GM23338 (cell line): Measurements from ENCODE around the gene ADCY6. TPM values are rescaled to one million over a fixed set of nuclear protein-coding genes. Genes with fewer than 3 reads are reported as not detected.

Experiments used
- ATAC-seq: fragments of 200-7000 bp; cut with Tn5 transposase; 3 replicates; pipeline ENCODE4 v1.9.1; 2020
- DNase-seq: peaks from one replicate; pipeline ENCODE4 v3.0.0-alpha.2; 2015; ENCODE audit warnings: low spot score
- H2AFZ ChIP-seq: fragments of 200-600 bp; sonication (generic); 2 replicates; pipeline ENCODE4 v1.8.0; 2016; ENCODE audit warnings: antibody characterized with exemption, mild to moderate bottlenecking, moderate library complexity
- H3F3A ChIP-seq: fragments of 200-600 bp; sonication (generic); replicated peaks from 2 replicates; pipeline ENCODE4 v1.8.0; 2017; ENCODE audit warnings: antibody characterized with exemption, mixed run types, low read depth
- H3K27ac ChIP-seq: fragments of 200-600 bp; sonication (generic); 2 replicates; pipeline ENCODE4 v1.6.1; 2016; ENCODE audit warnings: low read depth
- H3K27me3 ChIP-seq: fragments of 200-600 bp; sonication (generic); 2 replicates; pipeline ENCODE4 v1.8.0; 2016; ENCODE audit warnings: mild to moderate bottlenecking, mixed run types, moderate library complexity; ENCODE audit not compliant: insufficient read depth
- H3K36me3 ChIP-seq: fragments of 200-600 bp; sonication (generic); 2 replicates; pipeline ENCODE4 v1.8.0; 2016; ENCODE audit warnings: mild to moderate bottlenecking; ENCODE audit not compliant: insufficient read depth
- H3K4me1 ChIP-seq: fragments of 200-600 bp; sonication (generic); 2 replicates; pipeline ENCODE4 v1.8.0; 2016; ENCODE audit warnings: mild to moderate bottlenecking, moderate library complexity; ENCODE audit not compliant: insufficient read depth
- H3K4me2 ChIP-seq: fragments of 200-600 bp; sonication (generic); 2 replicates; pipeline ENCODE4 v1.7.1; 2017; ENCODE audit warnings: mixed run types
- H3K4me3 ChIP-seq: fragments of 200-600 bp; sonication (generic); 2 replicates; pipeline ENCODE4 v1.6.1; 2016; ENCODE audit warnings: mixed run types
- H3K79me2 ChIP-seq: fragments of 200-600 bp; sonication (generic); replicated peaks from 2 replicates; pipeline ENCODE4 v1.8.0; 2017; ENCODE audit warnings: mild to moderate bottlenecking; ENCODE audit not compliant: insufficient read depth
- H3K9me2 ChIP-seq: fragments of 200-600 bp; sonication (generic); 2 replicates; pipeline ENCODE4 v1.8.0; 2017; ENCODE audit not compliant: insufficient read depth
- H4K20me1 ChIP-seq: fragments of 200-600 bp; sonication (generic); replicated peaks from 2 replicates; pipeline ENCODE4 v1.8.0; 2017; ENCODE audit warnings: mild to moderate bottlenecking; ENCODE audit not compliant: insufficient read depth
- H3K27ac Mint-ChIP-seq: 2 replicates; pipeline ENCODE4 v1.8.0; 2020; ENCODE audit warnings: inconsistent platforms, mild to moderate bottlenecking, moderate library complexity, mixed read lengths
- H3K27me3 Mint-ChIP-seq: 3 replicates; pipeline ENCODE4 v1.8.0; 2022; ENCODE audit warnings: low read depth, mild to moderate bottlenecking, moderate library complexity, mixed read lengths, inconsistent platforms; ENCODE audit not compliant: insufficient read depth, poor library complexity
- H3K36me3 Mint-ChIP-seq: 3 replicates; pipeline ENCODE4 v1.8.0; 2021; ENCODE audit warnings: low read depth, mild to moderate bottlenecking, inconsistent platforms, moderate library complexity, mixed read lengths
- H3K4me1 Mint-ChIP-seq: 3 replicates; pipeline ENCODE4 v1.8.0; 2020; ENCODE audit warnings: mild to moderate bottlenecking, inconsistent platforms, mixed read lengths
- H3K4me3 Mint-ChIP-seq: 3 replicates; pipeline ENCODE4 v1.8.0; 2021; ENCODE audit warnings: moderate library complexity, mild to moderate bottlenecking, inconsistent platforms, mixed read lengths
- H3K9me3 Mint-ChIP-seq: 3 replicates; pipeline ENCODE4 v1.8.0; 2020; ENCODE audit warnings: moderate library complexity, mild to moderate bottlenecking, inconsistent platforms, mixed read lengths
- CREB1 ChIP-seq: fragments of 250-450 bp; sonication (Bioruptor Pico); IDR thresholded peaks from 2 replicates; pipeline ENCODE4 v1.5.0; 2020; ENCODE audit warnings: low read depth, mild to moderate bottlenecking, moderate library complexity
- CTCF ChIP-seq, 2 experiments: fragments of 200-600 bp in 1 of 2; sonication (generic) in 1 of 2; conservative IDR thresholded peaks; 2 replicates each; pipeline versions ENCODE4 v1.5.1 to v1.6.1; 2016 to 2017; ENCODE audit warnings: antibody characterized with exemption in 2 of 2, low read depth in 2 of 2, mild to moderate bottlenecking in 2 of 2, moderate library complexity in 1 of 2
- ETS1 ChIP-seq: IDR thresholded peaks from 2 replicates; pipeline ENCODE4 v1.6.1; 2016; ENCODE audit warnings: antibody characterized with exemption
- EZH2 ChIP-seq: fragments of 200-600 bp; sonication (generic); IDR thresholded peaks from one replicate; pipeline ENCODE4 v1.8.0; 2017; ENCODE audit warnings: antibody characterized with exemption, mild to moderate bottlenecking, low read depth; ENCODE audit not compliant: unreplicated experiment
- EZH2phosphoT487 ChIP-seq: fragments of 200-600 bp; sonication (generic); IDR thresholded peaks from one replicate; pipeline ENCODE4 v1.8.1; 2018; ENCODE audit warnings: antibody characterized with exemption; ENCODE audit not compliant: unreplicated experiment
- JUNB ChIP-seq: IDR thresholded peaks from one replicate; pipeline ENCODE4 v1.6.1; 2016; ENCODE audit warnings: antibody characterized with exemption; ENCODE audit not compliant: unreplicated experiment
- NANOG ChIP-seq: IDR thresholded peaks from 2 replicates; pipeline ENCODE4 v1.6.1; 2016; ENCODE audit warnings: antibody characterized with exemption, borderline replicate concordance
- REST ChIP-seq: IDR thresholded peaks from one replicate; pipeline ENCODE4 v1.6.1; 2018; ENCODE audit warnings: antibody characterized with exemption; ENCODE audit not compliant: unreplicated experiment
- STAT1 ChIP-seq: IDR thresholded peaks from one replicate; pipeline ENCODE4 v1.6.1; 2016; ENCODE audit warnings: antibody characterized with exemption; ENCODE audit not compliant: unreplicated experiment
- ZNF114 ChIP-seq: fragments of 250-450 bp; sonication (Bioruptor Pico); IDR thresholded peaks from 2 replicates; pipeline ENCODE4 v1.5.0; 2020; ENCODE audit warnings: mild to moderate bottlenecking, moderate library complexity
- ZNF331 ChIP-seq: fragments of 250-450 bp; sonication (Bioruptor Pico); IDR thresholded peaks from 2 replicates; pipeline ENCODE4 v1.5.0; 2020; ENCODE audit warnings: low read depth, mild to moderate bottlenecking, moderate library complexity
- ZNF462 ChIP-seq: fragments of 250-450 bp; sonication (Bioruptor Pico); IDR thresholded peaks from 2 replicates; pipeline ENCODE4 v1.5.0; 2020; ENCODE audit warnings: mild to moderate bottlenecking, moderate library complexity
- polyA plus RNA-seq: library from polyadenylated mRNA; unstranded; fragments of >200 nt; fragmentation: Nextera tagmentation; extraction: Ambion mirVana; gene quantifications from 2 replicates; pipeline ENCODE4 v1.2.1, GENCODE V29; 2016
- total RNA-seq: library from RNA; depleted of rRNA; stranded (reverse); fragments of >200 nt; shearing (Covaris generic); gene quantifications from 2 replicates; pipeline ENCODE4 v1.2.3, GENCODE V29; 2014

Gene ADCY6
- total and polyA plus RNA-seq, 2 experiments from 2014 or later = 1.0 to 16.5 TPM

GRCh38 chr12:48831257-48831656 is 42.4 kb upstream of the ADCY6 start (continued):
- TF ChIP-seq REST = no peak
- TF ChIP-seq EZH2phosphoT487 = no peak
- no peak for TF ChIP-seq CREB1 (CRISPR knock-in tag)
- TF ChIP-seq ZNF331 = no peak
- TF ChIP-seq NANOG = no peak
- TF ChIP-seq ZNF114 (CRISPR knock-in tag) = no peak

GRCh38 chr12:48828841-48829575 is 40.1 kb upstream of the ADCY6 start:
- ATAC-seq (no peak), DNase-seq (no peak)
- H3K27me3 Mint-ChIP-seq = peaks cover 6% of the 10 kb centered on the region
- no peaks in the 10 kb centered on the region for H3K27me3 ChIP-seq
- no peaks in the 10 kb centered on the region for H3F3A ChIP-seq
- no peak overlapping the region for H3K4me3 ChIP-seq
- H3K36me3 ChIP-seq = peaks cover 33% of the 10 kb centered on the region
- H3K9me3 Mint-ChIP-seq = no peaks in the 10 kb centered on the region; the same call in 1 of the 3 replicates
- H4K20me1 ChIP-seq = peaks cover 9% of the 10 kb centered on the region; the same call in 1 of the 2 replicates
- H3K9me2 ChIP-seq = no peaks in the 10 kb centered on the region
- H3K36me3 Mint-ChIP-seq = peaks cover 63% of the 10 kb centered on the region
- no peaks in the 10 kb centered on the region for H3K79me2 ChIP-seq
- H3K27ac Mint-ChIP-seq = no peak overlapping the region
- no peak overlapping the region for H3K4me2 ChIP-seq
- H3K4me1 Mint-ChIP-seq = peaks cover 6% of the 10 kb centered on the region
- H2AFZ ChIP-seq = no peak overlapping the region
- H3K4me1 ChIP-seq = no peaks in the 10 kb centered on the region
- no peak overlapping the region for H3K27ac ChIP-seq
- H3K4me3 Mint-ChIP-seq = no peak overlapping the region
- TF ChIP-seq JUNB = no peak
- no peak for TF ChIP-seq STAT1
- no peak for TF ChIP-seq NANOG
- TF ChIP-seq ETS1 = no peak
- no peak for TF ChIP-seq ZNF462 (CRISPR knock-in tag)
- no peak for TF ChIP-seq ZNF331
- TF ChIP-seq EZH2 = no peak
- TF ChIP-seq EZH2phosphoT487 = no peak
- TF ChIP-seq ZNF114 (CRISPR knock-in tag) = no peak
- TF ChIP-seq CTCF (conservative IDR thresholded peaks at IDR 0.05; ENCODE audit: low read depth in 2 of 2) = no peak
